ENCODE measurements around the gene TNN.

GRCh38 chr1:175168782-175169181 lies 101.1 kb downstream of the TNN start:
- no peak for TF ChIP-seq CTCF (IDR thresholded peaks at IDR 0.05)
- no peak for TF ChIP-seq POLR2A (IDR thresholded peaks at IDR 0.05)
